GM15510 (cell line): ENCODE results near the gene HAPSTR1.

Source experiments
- POLR2A ChIP-seq: IDR thresholded peaks from 3 replicates; pipeline ENCODE4 v1.6.1; 2011; ENCODE audit warnings: borderline replicate concordance; ENCODE audit not compliant: insufficient read length; ENCODE audit errors: extremely low read depth

The HAPSTR1 gene

GRCh38 chr16:9102943-9103342 is 11.5 kb downstream of the HAPSTR1 start:
- TF ChIP-seq POLR2A, result no peak

- TF ChIP-seq POLR2A, result no peak
These were observed 12.1 kb downstream of the HAPSTR1 start for GRCh38 chr16:9103546-9103945.

- no peak for TF ChIP-seq POLR2A
These were observed 13.7 kb downstream of the HAPSTR1 start for GRCh38 chr16:9105189-9105588.

- no peak for TF ChIP-seq POLR2A
These were observed 15.9 kb downstream of the HAPSTR1 start for GRCh38 chr16:9107025-9107970.

- TF ChIP-seq POLR2A, result no peak
These were observed 17.8 kb downstream of the HAPSTR1 start for GRCh38 chr16:9109255-9109654.

GRCh38 chr16:9112166-9112843 is 20.9 kb downstream of the HAPSTR1 start:
- no peak for TF ChIP-seq POLR2A

GRCh38 chr16:9112844-9113186 is 21.4 kb downstream of the HAPSTR1 start:
- TF ChIP-seq POLR2A, result no peak

GRCh38 chr16:9113707-9114106 is 22.3 kb downstream of the HAPSTR1 start:
- no peak for TF ChIP-seq POLR2A

- no peak for TF ChIP-seq POLR2A
These were observed 22.7 kb downstream of the HAPSTR1 start for GRCh38 chr16:9114112-9114511.

GRCh38 chr16:9114842-9115241 is 23.4 kb downstream of the HAPSTR1 start:
- TF ChIP-seq POLR2A, result no peak

GRCh38 chr16:9115277-9115676 is 23.8 kb downstream of the HAPSTR1 start:
- TF ChIP-seq POLR2A, result no peak

- TF ChIP-seq POLR2A, result no peak
These were observed 24.7 kb downstream of the HAPSTR1 start for GRCh38 chr16:9116141-9116540.

GRCh38 chr16:9118170-9118569 is 26.7 kb downstream of the HAPSTR1 start:
- TF ChIP-seq POLR2A, result no peak

GRCh38 chr16:9119795-9120194 is 28.4 kb downstream of the HAPSTR1 start:
- no peak for TF ChIP-seq POLR2A

GRCh38 chr16:9122342-9122741 is 30.9 kb downstream of the HAPSTR1 start:
- no peak for TF ChIP-seq POLR2A

- TF ChIP-seq POLR2A, result no peak
These were observed 31.5 kb downstream of the HAPSTR1 start for GRCh38 chr16:9122969-9123368.

- no peak for TF ChIP-seq POLR2A
These were observed 32.0 kb downstream of the HAPSTR1 start for GRCh38 chr16:9123401-9123800.

- TF ChIP-seq POLR2A, result no peak
These were observed 32.4 kb downstream of the HAPSTR1 start for GRCh38 chr16:9123871-9124270.
